M059J (cell line): ENCODE data around the gene IL15RA. TPM values are rescaled to one million over a fixed set of nuclear protein-coding genes. Genes with fewer than 3 reads are reported as not detected.
"Not testable (repeated sequence)": the region's sequence is repeated elsewhere in the genome, so short reads cannot be mapped to it uniquely, and the experiment has no call there.

Experiments
- DNase-seq: peaks from one replicate; pipeline ENCODE4 v3.0.0-alpha.2; 2012; ENCODE audit warnings: low read depth
- total RNA-seq: library from RNA; depleted of rRNA; stranded (reverse); fragments of >200 nt; shearing (Covaris generic); gene quantifications from 2 replicates; pipeline ENCODE4 v1.2.3, GENCODE V29; 2014; rRNA removed

The IL15RA gene
- total RNA-seq, 1 experiment from 2014 or later: 14.9 TPM

DNA sequence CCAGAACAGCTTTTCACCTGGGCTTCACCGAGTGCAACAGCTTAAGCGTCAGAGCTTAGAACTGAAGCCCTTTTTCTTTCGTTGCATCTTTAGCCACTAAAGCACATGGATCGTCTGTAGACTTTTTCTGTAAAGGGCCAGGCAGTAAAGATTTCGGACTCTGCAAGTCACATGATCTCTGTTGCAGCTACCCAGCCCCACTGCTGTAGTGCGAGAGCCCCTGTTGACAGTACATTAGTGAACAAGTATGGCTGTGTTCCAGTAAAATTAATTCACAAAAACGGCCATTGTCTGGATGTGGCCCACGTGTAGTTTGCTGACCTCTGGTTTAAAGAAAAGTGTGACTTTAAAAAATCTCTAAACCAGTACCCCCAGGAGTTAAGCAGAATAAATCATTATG lies 47.9 kb downstream of the IL15RA start:
- DNase-seq: no peak

DNA sequence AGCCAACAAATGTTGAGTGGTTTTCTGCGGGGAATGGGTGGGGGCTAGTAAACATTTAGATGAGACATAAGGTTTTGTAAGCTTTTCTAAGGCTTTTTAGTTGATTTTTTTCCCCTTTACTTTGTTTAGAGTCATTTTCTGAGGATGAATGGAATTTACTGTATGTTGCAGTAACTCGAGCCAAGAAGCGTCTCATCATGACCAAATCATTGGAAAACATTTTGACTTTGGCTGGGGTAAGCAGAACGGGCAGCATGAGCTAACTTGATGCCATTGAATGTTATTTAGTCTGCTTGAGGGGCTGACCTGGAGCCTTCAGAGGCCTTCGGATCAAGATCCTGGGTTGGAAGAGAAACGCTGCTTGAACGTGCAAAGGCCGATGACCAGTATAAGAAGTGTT lies 50.0 kb downstream of the IL15RA start:
- DNase-seq: no peak

DNA sequence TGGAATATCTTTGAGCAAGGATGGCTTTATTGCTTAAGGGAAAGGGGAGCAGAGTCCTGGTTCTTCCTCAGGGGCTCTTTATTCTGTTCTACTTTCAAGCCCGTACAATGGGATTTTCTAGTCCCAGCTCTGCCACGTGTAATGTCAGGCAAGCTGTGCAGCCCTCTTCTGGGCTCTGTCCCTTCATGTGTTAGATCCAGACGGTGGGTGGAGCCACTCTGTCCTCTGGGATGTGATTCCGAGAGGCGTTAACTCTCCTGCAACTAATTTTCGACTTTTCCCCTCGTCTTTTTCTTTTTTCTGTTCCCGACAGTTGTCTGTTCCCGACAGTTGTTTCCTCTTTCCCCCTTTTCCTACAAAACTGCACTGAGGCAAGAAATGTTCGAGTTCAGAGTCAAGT lies 52.5 kb downstream of the IL15RA start:
- DNase-seq: no peak

DNA sequence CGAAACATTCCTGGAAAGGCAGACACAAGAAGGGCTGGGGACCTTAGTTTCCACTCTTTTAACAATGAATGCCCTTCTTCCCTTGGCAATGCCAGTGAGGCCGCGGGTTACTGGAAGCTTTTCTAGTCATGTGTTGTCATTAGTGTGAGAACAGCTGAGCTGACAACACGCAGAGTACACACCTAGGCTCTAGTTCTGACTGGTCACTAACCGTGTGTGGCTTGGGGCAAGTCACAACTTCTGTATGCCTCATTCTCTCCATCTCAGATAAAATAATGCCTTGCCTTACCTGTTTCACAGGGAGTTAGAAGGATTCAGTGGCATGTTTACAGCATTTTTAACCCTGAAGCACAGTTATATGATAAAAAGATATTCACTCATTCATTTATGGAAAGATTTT lies 55.6 kb downstream of the IL15RA start:
- DNase-seq: no peak

DNA sequence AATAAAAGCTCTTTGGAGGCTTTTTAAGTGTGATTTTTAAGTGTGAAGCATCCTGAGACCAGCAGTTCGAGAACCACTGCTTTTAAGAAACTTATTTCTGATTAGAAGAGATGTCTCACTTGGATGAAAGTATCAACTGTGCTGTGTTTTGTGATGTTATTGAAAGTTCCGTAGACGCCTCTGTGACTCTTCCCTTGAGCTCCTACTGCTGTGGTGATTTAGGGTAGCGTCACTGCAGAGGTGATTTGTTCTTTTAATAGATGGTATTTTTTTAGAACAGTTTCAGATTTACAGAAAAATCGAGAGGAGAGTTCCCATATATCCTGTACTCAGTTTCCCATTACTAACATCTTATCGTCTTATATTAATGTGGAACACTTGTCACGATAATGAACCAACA lies 57.8 kb downstream of the IL15RA start:
- DNase-seq: no peak

DNA sequence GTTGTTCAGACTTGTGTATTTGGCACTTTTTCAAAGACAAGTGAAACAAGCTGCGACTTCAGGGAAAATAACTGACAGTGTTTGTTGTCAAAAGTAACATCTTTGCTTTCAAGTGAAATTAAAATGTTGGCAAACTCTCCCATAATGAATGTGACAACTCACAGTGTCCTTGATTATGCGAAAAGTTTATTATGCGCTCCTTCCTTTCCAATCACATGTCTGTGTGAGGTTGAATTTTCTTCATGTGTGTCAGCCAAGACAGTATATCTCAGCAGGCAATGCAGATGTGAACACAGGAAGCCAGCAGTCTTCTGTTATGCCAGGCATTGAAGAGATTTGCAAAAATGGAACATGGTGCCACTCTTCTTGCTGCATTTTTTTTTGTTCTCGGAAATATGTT lies 58.6 kb downstream of the IL15RA start:
- DNase-seq: no peak

DNA sequence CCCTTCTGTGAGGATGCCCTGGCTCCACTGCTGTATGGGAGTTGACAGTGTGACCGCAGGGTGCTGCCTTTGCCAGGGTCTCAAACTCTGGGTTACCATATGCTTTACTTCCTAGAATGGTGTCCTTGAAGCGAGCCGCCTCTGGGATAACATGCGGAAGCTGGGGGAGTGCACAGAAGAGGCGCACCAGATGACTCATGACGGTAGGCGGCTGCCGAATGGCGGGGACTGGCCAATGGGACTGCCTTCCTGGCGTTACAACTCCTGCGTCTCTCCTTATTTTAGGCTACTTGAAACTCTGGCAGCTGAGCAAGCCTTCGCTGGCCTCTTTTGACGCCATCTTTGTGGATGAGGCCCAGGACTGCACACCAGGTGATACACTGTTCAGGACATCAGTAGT lies 60.0 kb downstream of the IL15RA start:
- no peak for DNase-seq

DNA sequence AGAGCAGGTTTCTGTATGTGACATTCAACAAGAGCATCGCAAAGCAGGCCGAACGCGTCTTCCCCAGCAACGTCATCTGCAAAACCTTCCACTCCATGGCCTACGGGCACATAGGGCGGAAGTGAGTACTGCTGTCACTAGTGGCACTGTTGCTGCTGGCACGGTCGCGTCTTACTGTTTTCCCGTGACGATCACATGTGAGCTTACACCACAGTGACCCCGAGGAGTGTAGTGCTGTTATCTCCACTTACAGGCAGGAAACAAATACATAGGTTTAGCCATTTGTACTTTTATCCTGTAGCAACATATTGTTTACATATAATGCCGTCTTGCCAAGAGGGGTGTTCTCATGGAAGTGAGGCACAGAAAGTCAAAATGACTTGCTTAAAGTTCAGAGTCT lies 61.9 kb downstream of the IL15RA start:
- no peak for DNase-seq

DNA sequence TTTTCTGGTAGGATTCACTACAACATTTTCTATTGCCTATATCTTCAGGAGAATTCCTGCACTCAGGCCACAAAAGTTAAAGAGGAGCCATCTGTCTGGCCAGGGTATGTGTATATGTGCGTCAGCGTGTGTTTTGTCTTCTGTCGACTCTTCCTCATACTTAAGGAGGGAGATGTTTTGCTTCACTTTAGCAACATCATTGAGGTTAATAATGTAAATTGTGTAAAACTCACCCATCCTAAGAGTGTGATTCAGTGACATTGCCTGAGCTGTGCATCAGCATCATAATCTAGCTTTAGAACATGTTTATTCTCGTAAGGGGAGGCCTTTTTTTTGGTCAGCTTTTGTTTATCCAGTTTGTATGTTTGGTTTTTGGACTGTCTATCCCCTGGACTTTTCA lies 63.6 kb downstream of the IL15RA start:
- DNase-seq: no peak

DNA sequence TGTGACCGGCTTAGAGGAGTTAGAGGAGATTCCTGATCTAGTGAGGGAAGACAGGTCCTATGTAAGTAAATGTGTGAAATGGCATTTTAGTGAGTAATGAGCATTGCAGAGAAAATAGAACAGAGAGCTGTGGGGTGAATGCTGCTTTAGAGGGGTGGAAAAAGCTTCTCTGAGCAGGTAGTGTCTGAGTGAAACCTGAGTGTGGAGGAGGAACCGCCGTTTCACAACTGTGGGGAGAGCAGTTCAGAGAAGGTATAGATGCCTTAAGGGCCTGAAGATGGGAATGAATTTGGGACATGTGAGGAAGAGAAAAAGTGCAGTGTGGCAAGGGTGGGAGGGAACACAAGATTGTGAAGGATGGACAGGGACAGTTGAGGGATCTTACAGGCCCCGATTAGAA lies 65.7 kb downstream of the IL15RA start:
- DNase-seq: no peak

DNA sequence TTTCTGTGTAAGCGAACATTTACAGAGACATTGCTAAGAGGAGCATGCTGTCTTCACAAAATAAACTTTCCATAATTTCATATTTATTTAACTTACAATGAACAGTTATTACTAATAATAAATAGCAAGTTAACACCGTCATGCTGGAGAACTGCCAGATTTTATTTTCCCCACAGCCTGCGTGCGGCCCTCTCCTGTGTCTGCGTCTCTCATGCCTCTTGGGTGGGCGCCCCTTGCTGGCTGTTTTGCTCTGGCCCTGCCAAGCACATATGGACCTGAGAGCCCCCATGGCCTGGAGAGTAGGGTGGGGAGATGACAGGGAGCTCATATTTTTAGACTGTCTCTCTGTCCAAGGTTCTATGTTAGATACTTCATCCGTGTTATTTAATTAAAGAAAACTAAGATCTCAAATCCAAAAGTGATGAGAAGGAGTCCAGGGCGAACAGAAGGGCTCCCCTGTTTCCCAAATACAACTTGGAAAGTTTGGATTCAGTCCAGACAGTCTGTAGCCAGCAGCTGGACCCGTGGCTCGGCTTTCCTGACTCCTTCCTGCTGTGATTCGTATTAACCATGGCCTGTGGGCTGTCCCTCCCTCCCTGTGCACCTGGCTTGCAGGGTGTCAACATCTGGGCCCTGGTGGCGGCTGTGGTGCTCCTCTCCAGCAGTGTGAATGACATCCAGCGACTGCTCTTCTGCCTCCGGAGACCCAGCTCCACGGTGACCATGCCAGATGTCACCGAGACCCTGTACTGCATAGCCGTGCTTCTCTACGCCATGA lies 66.8 kb downstream of the IL15RA start:
- DNase-seq: no peak

DNA sequence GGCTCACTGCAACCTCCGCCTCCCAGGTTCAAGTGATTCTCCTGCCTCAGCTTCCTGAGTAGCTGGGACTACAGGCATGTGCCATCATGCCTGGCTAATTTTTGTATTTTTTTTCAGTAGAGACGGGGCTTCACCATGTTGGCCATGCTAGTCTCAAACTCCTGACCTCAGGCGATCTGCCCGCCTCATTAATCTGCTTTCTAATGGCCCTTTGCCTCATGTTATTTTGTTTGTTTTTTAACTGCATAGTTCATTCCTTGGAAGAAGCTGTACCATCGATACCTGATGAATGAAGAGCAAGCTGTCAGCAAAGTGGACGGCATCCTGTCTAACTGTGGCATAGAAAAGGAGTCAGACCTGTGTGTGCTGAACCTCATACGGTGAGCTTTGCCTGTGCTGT lies 68.7 kb downstream of the IL15RA start:
- not testable (repeated sequence) for DNase-seq

DNA sequence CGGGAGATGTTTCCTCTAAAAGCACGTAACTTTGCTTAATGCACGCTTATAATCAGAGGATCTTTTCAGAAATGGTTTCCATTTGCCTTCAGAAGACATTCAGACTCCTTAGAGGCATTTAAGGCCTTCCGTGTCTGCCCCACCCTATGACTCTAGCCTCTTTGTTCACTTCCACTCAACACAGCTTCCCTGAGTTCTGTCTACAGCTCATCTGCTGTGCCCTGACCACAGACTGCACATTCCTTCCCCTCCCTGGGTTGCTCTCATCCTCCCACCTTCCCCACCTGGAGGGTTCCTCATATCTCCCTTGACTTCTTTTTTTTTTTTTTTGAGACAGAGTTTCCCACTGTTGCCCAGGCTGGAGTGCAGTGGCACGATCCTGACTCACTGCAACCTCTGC lies 70.7 kb downstream of the IL15RA start:
- no peak for DNase-seq

DNA sequence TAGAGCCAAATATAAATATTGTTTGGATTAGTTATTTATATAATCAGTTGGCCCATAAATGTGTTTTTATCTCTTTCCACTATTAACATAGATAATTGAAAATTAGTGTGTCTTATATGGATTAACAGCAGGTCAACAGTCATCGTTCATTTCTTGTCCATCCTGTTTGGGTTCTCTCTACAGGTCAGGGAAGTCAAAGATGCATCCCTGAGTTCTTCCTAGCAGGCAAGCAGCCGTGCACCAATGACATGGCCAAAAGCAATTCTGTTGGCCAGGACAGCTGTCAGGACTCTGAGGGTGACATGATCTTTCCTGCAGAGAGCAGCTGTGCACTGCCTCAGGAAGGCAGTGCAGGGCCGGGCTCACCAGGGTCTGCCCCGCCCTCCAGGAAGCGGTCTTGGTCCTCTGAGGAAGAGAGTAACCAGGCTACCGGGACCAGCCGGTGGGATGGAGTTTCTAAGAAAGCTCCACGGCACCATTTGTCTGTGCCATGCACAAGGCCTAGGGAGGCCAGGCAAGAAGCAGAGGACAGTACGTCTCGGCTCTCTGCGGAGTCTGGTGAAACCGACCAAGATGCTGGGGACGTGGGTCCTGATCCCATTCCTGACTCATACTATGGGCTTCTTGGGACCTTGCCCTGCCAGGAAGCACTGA lies 71.4 kb downstream of the IL15RA start:
- no peak for DNase-seq

DNA sequence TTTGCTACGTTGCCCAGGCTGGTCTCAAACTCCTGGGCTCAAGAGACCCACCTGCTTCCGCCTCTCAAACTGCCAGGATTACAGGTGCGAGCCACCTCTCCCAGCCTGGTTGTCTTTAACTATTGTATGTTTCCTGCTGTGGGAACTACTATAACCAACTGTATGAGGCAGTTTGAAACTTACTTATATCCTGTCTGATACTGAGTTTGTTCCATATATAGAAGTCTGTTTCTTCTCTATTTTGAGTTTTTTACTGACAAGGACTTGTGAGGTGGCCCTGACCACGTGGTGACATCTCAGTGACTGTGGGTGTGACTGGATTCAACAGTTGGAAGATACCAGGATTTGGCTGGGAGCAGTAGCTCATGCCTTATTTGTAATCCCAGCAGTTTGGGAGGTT lies 73.1 kb downstream of the IL15RA start:
- no peak for DNase-seq

DNA sequence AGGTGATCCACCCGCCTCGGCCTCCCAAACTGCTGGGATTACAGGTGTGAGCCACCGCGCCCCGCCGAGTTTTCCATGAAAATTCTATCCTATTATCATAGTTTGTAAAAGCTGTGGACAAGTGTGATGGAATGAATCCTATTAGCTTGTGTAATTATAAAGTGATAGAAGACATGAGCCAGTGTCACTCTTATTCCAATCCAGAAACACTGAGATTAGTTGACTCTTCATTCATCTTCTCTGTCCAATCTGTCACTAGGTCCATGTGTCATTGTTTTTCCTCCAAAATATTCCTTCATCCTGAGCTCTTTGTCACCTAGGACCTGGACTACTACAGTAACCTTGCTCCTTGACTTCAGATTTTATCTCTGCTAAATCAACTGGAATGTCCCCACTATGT lies 73.8 kb downstream of the IL15RA start:
- DNase-seq: no peak

DNA sequence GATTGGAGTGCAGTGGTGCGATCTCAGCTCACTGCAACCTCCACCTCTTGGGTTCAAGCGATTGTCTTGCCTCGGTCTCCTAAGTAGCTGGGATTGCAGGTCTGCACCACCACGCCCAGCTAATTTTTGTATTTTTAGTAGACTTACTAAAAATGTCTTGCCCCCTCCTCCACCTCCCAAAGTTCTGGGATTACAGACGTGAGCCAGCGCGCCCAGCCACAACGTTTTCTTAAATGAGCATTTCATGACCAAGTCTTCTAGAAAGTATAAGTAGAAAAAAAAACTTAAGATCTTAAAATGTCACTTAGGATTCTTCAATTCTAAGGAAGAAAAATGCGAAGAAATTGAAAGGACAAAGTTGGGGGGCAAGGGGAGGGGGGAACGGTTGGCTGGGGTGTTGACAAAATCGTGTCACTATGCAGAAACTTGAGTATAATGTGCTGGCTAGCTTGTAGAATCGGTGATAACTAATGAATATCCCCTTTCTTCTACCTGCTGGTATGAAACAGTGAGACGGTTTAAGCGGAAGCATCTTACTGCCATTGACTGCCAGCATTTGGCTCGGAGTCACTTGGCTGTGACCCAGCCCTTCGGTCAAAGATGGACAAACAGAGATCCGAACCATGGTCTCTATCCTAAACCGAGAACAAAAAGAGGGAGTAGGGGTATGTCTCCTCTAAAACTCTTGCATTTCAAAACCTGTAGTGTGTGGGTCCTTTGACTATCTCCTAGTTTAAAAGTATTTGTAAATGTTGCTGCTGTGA lies 74.7 kb downstream of the IL15RA start:
- no peak for DNase-seq

Other genes with a start within 250 kb of the IL15RA start
- gene GDI2, start 164.1 kb downstream of the IL15RA start, total RNA-seq: 199 and 210 TPM in 2 replicates
- gene ANKRD16, start 87.7 kb downstream of the IL15RA start, total RNA-seq: 1.6 and 3.7 TPM in 2 replicates
- gene FBH1, start 87.3 kb downstream of the IL15RA start, total RNA-seq: 32.3 and 51.9 TPM in 2 replicates
- gene IL2RA, start 84.8 kb upstream of the IL15RA start, total RNA-seq: not detected in 2 replicates
- 15.5 and 17.1 TPM in 2 replicates for gene RBM17, start 111.5 kb upstream of the IL15RA start, total RNA-seq
- 20.3 and 23.4 TPM in 2 replicates for gene PFKFB3, start 225.4 kb upstream of the IL15RA start, total RNA-seq